Lower leg skin (tissue), 4 donors: Measurements from ENCODE around the gene CAMK2G. TPM values are rescaled to one million over a fixed set of nuclear protein-coding genes. Genes with fewer than 3 reads are reported as not detected.

ENCODE experiments used
- DNase-seq, 2 donors: peaks; one replicate each; pipeline ENCODE4 v3.0.0-alpha.2; 2019; ENCODE audit warnings: low spot score in 2 of 2
- H3K4me3 ChIP-seq: fragments of 200-600 bp; sonication (generic); 2 replicates; pipeline ENCODE4 v1.5.1; 2017; ENCODE audit warnings: mild to moderate bottlenecking, low read depth; ENCODE audit not compliant: poor library complexity, severe bottlenecking
- POLR2A ChIP-seq, 2 donors: fragments of 450-650 bp; IDR thresholded peaks; one replicate each; pipeline ENCODE4 v1.6.1; 2016 to 2017; ENCODE audit warnings: antibody characterized with exemption in 2 of 2, mild to moderate bottlenecking in 1 of 2, moderate library complexity in 1 of 2
- WGBS, 2 donors: methylation state at CpG; one replicate each; pipeline ENCODE4 v1.1.5; 2018; 5-methylcytosine and 5-hydroxymethylcytosine counted together
- intact Hi-C: fragments of 100-400 bp; cut with DNase I; formaldehyde crosslinking; loops from one replicate; pipeline ENCODE4 v1.15.0; 2023; ENCODE audit warnings: low total_unique reads
- total RNA-seq, 4 donors: library from RNA; depleted of rRNA; stranded (reverse); fragments of >200 nt; gene quantifications; one replicate each; pipeline ENCODE4 v1.1.0, GENCODE V29; 2016
- TF ChIP-seq, protein P1 (sequence below), 3 donors: fragments of 450-650 bp; IDR thresholded peaks; one replicate each; pipeline ENCODE4 v1.5.1; 2016; ENCODE audit warnings: antibody characterized with exemption in 3 of 3, mild to moderate bottlenecking in 3 of 3, moderate library complexity in 2 of 3

Gene CAMK2G
- total RNA-seq, 4 donors from 2014 or later, result 20.0 to 27.9 (median 24.2) TPM

DNA sequence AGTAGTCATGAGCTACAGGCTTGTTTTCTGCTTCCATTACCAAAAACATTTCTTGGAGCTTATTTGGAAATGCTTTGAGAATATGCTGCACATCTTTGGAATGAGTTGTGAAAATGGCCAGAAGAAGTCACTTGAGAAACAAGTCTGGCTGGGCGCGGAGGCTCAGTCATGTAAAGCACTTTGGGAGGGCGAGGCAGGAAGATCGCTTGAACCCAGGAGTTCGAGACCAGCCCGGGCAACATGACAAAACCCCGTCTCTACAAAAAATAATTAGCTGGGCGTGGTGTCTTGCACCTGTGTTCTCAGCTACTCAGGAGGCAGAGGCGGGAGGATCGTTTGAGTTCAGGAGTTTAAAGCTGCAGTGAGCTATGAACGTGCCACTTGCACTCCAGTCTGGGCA, 93.4 kb downstream of the CAMK2G start:
- WGBS, 2 donors, result 13 to 14% methylated on average over 11 of the region's 11 CpGs
- intact Hi-C loops, result no loop called here

GRCh38 chr10:73780301-73780700, 94.1 kb downstream of the CAMK2G start:
- H3K4me3 ChIP-seq, result no peak overlapping the region
- 77 to 80% methylated on average over 5 of the region's 5 CpGs for WGBS, 2 donors
- no peak for TF ChIP-seq POLR2A (IDR thresholded peaks at IDR 0.05)
- TF ChIP-seq, protein P1, sequence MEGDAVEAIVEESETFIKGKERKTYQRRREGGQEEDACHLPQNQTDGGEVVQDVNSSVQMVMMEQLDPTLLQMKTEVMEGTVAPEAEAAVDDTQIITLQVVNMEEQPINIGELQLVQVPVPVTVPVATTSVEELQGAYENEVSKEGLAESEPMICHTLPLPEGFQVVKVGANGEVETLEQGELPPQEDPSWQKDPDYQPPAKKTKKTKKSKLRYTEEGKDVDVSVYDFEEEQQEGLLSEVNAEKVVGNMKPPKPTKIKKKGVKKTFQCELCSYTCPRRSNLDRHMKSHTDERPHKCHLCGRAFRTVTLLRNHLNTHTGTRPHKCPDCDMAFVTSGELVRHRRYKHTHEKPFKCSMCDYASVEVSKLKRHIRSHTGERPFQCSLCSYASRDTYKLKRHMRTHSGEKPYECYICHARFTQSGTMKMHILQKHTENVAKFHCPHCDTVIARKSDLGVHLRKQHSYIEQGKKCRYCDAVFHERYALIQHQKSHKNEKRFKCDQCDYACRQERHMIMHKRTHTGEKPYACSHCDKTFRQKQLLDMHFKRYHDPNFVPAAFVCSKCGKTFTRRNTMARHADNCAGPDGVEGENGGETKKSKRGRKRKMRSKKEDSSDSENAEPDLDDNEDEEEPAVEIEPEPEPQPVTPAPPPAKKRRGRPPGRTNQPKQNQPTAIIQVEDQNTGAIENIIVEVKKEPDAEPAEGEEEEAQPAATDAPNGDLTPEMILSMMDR (IDR thresholded peaks at IDR 0.05), result no peak
- intact Hi-C loops, result no loop called here
- peak in 1 of 2 donors; percentile 56 for DNase-seq

More for the DNA sequence above, 93.4 kb downstream of the CAMK2G start:
- DNase-seq, result peak in 1 of 2 donors; percentile 86
- no peak for TF ChIP-seq POLR2A (IDR thresholded peaks at IDR 0.05)
- TF ChIP-seq, protein P1 (IDR thresholded peaks at IDR 0.05), result no peak
- peak overlapping the region; percentile 19 for H3K4me3 ChIP-seq

DNA sequence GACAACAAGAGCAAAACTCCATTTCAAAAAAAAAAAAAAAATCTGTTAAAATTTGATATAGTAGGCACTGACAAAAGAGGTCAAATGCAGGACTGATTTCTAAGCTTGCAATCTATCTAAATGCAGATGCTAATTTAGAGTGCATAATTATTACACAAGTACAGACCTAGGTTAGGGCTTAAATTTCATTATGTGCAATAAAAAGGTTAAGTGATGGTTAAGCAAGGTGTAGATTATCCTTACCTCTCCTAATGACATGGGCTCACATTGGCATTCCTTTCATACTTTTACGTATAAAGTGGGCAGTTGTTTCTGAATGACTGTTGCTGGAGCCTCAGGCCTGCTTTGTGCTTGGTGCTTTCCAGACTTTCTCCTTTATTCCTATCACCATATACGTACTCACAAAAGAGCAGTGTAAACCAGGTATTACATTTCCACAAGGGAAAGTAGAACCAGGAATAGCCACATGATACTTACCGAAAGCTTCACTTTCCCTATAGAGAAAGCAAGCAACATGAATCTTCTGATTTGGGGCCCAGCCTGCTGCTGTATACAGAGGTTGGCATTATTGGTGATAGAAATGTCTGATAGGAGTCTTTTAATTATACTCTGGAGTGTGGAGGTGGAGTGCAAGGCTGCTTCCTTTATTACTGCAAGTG, 94.7 kb downstream of the CAMK2G start:
- intact Hi-C loops, result no loop called here
- TF ChIP-seq POLR2A (IDR thresholded peaks at IDR 0.05), result no peak
- TF ChIP-seq, protein P1 (IDR thresholded peaks at IDR 0.05), result no peak
- no peak overlapping the region for H3K4me3 ChIP-seq
- peak in 1 of 2 donors; percentile 2 for DNase-seq
- 78% methylated on average over 3 of the region's 3 CpGs for WGBS, 2 donors

GRCh38 chr10:73779018-73779417, 95.3 kb downstream of the CAMK2G start:
- 87 to 92% methylated on average over 5 of the region's 5 CpGs for WGBS, 2 donors
- no peak overlapping the region for H3K4me3 ChIP-seq
- TF ChIP-seq POLR2A (IDR thresholded peaks at IDR 0.05), result no peak
- TF ChIP-seq, protein P1 (IDR thresholded peaks at IDR 0.05), result no peak
- DNase-seq, result peak in 1 of 2 donors; percentile 32
- intact Hi-C loops, result no loop called here

DNA sequence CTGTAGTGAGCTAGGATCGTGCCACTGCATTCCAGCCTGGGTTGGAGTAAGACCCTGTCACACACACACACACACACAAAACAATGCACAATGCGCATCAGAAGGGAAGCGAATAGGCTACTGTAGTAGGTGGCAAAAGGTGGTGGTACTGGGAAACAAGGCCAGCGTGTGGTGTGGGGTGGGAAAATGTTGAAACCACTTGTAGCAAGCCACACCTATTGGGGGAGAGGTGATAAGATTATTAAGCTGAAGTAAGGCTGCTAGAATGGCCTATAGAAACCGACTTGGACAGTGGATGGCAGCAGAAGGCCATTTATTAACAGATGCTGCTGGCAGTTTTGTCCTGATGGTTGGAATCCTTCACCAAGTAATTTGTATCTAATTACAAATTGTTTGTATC, 99.7 kb downstream of the CAMK2G start:
- no peak for DNase-seq
- intact Hi-C loops, result no loop called here
- no peak overlapping the region for H3K4me3 ChIP-seq
- WGBS, 2 donors, result 44 to 61% methylated on average over 5 of the region's 5 CpGs
- TF ChIP-seq, protein P1 (IDR thresholded peaks at IDR 0.05), result no peak
- no peak for TF ChIP-seq POLR2A (IDR thresholded peaks at IDR 0.05)
